Upper lobe of left lung (tissue), 6 donors: ENCODE results near the gene TMEM232. TPM values are rescaled to one million over a fixed set of nuclear protein-coding genes. Genes with fewer than 3 reads are reported as not detected.

Experiments used
- ATAC-seq, 2 donors: fragments of 200-7000 bp; cut with Tn5 transposase; one replicate each; pipeline ENCODE4 v1.9.1; 2022; ENCODE audit warnings: mild to moderate bottlenecking in 2 of 2, moderate library complexity in 2 of 2; ENCODE audit not compliant: low FRiP score in 2 of 2
- DNase-seq, 2 donors: peaks; one replicate each; pipeline ENCODE4 v3.0.0-alpha.2; 2019 to 2020
- H3K27ac ChIP-seq, 4 donors: fragments of 200-600 bp; sonication (generic); one replicate each; pipeline ENCODE4 v1.5.1; 2016 to 2019
- H3K27me3 ChIP-seq, 4 donors: fragments of 200-600 bp; sonication (generic); one replicate each; pipeline ENCODE4 v1.5.1; 2017 to 2019
- H3K36me3 ChIP-seq, 4 donors: fragments of 200-600 bp; sonication (generic); one replicate each; pipeline ENCODE4 v1.5.1; 2016 to 2019
- H3K4me1 ChIP-seq, 4 donors: fragments of 200-600 bp; sonication (generic); one replicate each; pipeline ENCODE4 v1.5.1; 2018 to 2019
- H3K4me3 ChIP-seq, 4 donors: fragments of 200-600 bp; sonication (generic); one replicate each; pipeline ENCODE4 v1.5.1; 2017 to 2019; ENCODE audit warnings: mild to moderate bottlenecking in 2 of 4, moderate library complexity in 1 of 4
- H3K9me3 ChIP-seq, 4 donors: fragments of 200-600 bp; sonication (generic); one replicate each; pipeline ENCODE4 v1.5.1; 2018 to 2019
- CTCF ChIP-seq, 6 experiments: fragments of 450-650 bp in 4 of 6; fragments of 200-600 bp in 2 of 6; sonication (generic) in 2 of 6; IDR thresholded peaks; one replicate each; pipeline ENCODE4 v1.5.1; 2016 to 2019; ENCODE audit warnings: antibody characterized with exemption in 6 of 6
- EP300 ChIP-seq, 4 donors: sonication (generic); formaldehyde crosslinking; IDR thresholded peaks; one replicate each; pipeline ENCODE4 v1.5.1; 2017; ENCODE audit warnings: antibody characterized with exemption in 4 of 4, control low read depth in 2 of 4
- POLR2A ChIP-seq, 4 donors: fragments of 450-650 bp; IDR thresholded peaks; one replicate each; pipeline ENCODE4 v1.5.1; 2016 to 2017; ENCODE audit warnings: antibody characterized with exemption in 4 of 4, mild to moderate bottlenecking in 2 of 4
- POLR2AphosphoS5 ChIP-seq, 2 donors: sonication (generic); formaldehyde crosslinking; IDR thresholded peaks; one replicate each; pipeline ENCODE4 v1.5.1; 2017; ENCODE audit warnings: antibody characterized with exemption in 2 of 2
- WGBS, 2 donors: methylation state at CpG; one replicate each; pipeline ENCODE4 v1.1.5; 2017 to 2018; 5-methylcytosine and 5-hydroxymethylcytosine counted together
- small RNA-seq, 4 donors: library from RNA; depleted of rRNA; stranded (forward); fragments of <200 nt; gene quantifications; one replicate each; pipeline ENCODE3, GENCODE V24; 2016
- total RNA-seq, 6 donors: library from RNA; depleted of rRNA in 4 of 6; stranded (reverse); fragments of >200 nt in 4 of 6; gene quantifications; one replicate each; pipeline versions ENCODE4 v1.1.0 to v1.2.1, GENCODE V29; 2016 to 2021
- donor health status: DM: no; HTN: no; CAD: no; lungs with moderate emphysema.
- donor health status: DM: no; HTN: yes; CAD: no; lungs with severe emphysema.

TMEM232 gene
- total RNA-seq, 6 donors from 2014 or later = 1.5 to 36.9 (median 7.8) TPM

- TF ChIP-seq POLR2AphosphoS5 (IDR thresholded peaks at IDR 0.05) (no peak), POLR2A (IDR thresholded peaks at IDR 0.05) (no peak), EP300 (IDR thresholded peaks at IDR 0.05) (no peak), CTCF (IDR thresholded peaks at IDR 0.05) (no peak)
- DNase-seq (no peak), ATAC-seq (no peak)
- no peaks in the 10 kb centered on the region for H3K4me1 ChIP-seq
- 79 to 80% methylated on average over 3 of the region's 3 CpGs for WGBS, 2 donors
- no peaks in the 10 kb centered on the region for H3K9me3 ChIP-seq
- H3K27ac ChIP-seq = no peak overlapping the region
- no peak overlapping the region for H3K4me3 ChIP-seq
- no peaks in the 10 kb centered on the region for H3K36me3 ChIP-seq
- H3K27me3 ChIP-seq = no peaks in the 10 kb centered on the region
These were observed 354.8 kb downstream of the TMEM232 start for GRCh38 chr5:110371725-110372041.

- WGBS, 2 donors = 67 to 75% methylated on average over 1 of the region's 1 CpG
- no peak for DNase-seq
- H3K9me3 ChIP-seq = no peaks in the 10 kb centered on the region
These were observed 355.3 kb downstream of the TMEM232 start for GRCh38 chr5:110371011-110371724.

More at GRCh38 chr5:110371011-110371724, 355.3 kb downstream of the TMEM232 start:
- no peak for ATAC-seq
- TF ChIP-seq CTCF (IDR thresholded peaks at IDR 0.05) = no peak
- no peak for TF ChIP-seq POLR2A (IDR thresholded peaks at IDR 0.05)
- TF ChIP-seq POLR2AphosphoS5 (IDR thresholded peaks at IDR 0.05) = no peak
- TF ChIP-seq EP300 (IDR thresholded peaks at IDR 0.05) = no peak
- Histone ChIP-seq H3K36me3 (no peaks in the 10 kb centered on the region), H3K27me3 (no peaks in the 10 kb centered on the region), H3K4me1 (no peaks in the 10 kb centered on the region), H3K4me3 (no peak overlapping the region), H3K27ac (no peak overlapping the region)

Small RNA genes lying within 50 kb of the gene (small RNA-seq; reads per million reads assigned to genes)
- 0 reads per million in 4 donors for gene MIR548F3
- gene RF00432 = 0 reads per million in 4 donors

Other genes starting within 250 kb of the TMEM232 start
- 10 to 100 TPM; 18.0 to 51.8 (median 43.4) TPM for gene SLC25A46, start 12.3 kb upstream of the TMEM232 start, total RNA-seq